HG02571 (cell line): Measurements from ENCODE around the gene MTUS2.

Experiments
- ATAC-seq: cut with Tn5 transposase; IDR thresholded peaks from one replicate; pipeline ENCODE4 v1.9.1; 2021; ENCODE audit warnings: mild to moderate bottlenecking, moderate library complexity; ENCODE audit not compliant: unreplicated experiment

MTUS2 gene

GRCh38 chr13:29474991-29475390 is 654.9 kb downstream of the MTUS2 start:
- no peak for ATAC-seq

GRCh38 chr13:29476046-29476445 is 655.9 kb downstream of the MTUS2 start:
- ATAC-seq, result no peak

DNA sequence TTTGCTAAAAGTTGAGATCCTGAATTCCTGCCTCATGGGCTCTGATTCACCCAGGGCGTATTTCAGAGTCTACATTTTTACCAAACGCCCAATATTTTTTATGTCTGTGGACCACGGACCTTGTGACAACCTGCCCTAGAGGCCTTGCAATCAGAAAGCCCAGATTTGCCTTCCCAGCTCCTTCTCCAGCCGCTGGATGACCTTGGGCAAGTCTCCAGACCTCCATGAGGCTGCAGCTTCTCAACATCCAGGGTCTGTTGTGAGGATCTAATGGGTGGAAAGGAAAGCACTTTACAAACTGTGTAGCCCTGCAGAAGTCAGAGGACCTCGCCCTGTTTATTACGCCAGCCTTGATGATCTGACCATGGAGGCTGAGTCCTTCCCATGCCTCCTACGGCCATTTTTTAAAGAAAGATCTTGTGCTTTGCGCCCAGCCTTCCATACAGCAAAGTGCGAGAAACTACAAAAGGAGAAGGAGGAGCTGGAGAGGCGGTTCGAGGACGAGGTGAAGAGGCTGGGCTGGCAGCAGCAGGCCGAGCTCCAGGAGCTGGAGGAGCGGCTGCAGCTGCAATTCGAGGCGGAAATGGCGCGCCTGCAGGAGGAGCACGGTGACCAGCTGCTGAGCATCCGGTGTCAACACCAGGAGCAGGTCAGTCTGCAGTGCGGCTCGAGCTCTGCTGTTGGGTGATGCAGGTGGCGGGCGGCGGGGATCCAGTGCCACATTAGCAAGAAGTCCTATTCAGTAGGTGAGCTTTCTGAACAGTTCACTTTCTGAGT is 659.8 kb downstream of the MTUS2 start:
- no peak for ATAC-seq

GRCh38 chr13:29480893-29481525 is 660.9 kb downstream of the MTUS2 start:
- ATAC-seq, result no peak

DNA sequence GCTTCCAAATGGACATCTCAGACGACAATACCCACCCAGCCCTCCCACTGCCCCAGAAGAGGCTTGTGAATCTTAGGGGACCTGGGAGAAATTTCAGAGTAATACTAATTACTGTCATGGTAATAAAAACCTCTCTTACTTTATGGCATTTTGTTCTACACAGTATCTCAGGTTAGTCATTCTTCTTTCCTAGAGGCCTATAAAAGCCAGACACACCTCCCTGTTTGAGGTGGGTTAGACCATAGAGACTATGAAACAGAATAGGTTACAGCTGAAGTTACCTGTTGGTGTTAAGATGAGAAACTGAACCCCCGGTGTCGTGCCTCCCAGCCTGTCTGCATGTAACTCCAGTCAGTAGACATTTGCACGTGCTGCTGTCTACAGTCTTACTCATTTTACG is 661.5 kb downstream of the MTUS2 start:
- ATAC-seq, result no peak

DNA sequence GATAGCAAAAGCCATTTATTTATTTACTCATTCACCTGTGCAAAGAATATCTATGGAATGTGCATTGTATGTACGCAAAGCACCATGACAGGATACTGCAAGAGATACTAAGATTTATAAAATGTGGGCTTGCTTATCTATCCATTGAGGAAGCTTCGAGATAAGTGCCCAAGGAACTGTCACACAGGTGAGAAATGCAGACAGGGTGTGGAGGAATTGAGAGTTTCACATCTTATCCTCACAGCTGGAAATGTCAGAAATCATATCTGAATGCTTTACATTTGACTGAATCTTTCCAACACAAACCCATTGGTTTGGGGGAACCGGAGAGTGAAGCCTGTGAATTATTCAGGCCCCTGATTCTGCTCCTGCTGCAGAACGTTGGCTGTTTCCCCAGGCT is 662.4 kb downstream of the MTUS2 start:
- ATAC-seq, result no peak

- ATAC-seq, result no peak
These were observed 663.1 kb downstream of the MTUS2 start for GRCh38 chr13:29483211-29483610.

GRCh38 chr13:29483623-29484022 is 663.5 kb downstream of the MTUS2 start:
- ATAC-seq, result no peak

GRCh38 chr13:29484236-29484635 is 664.1 kb downstream of the MTUS2 start:
- ATAC-seq, result no peak

- no peak for ATAC-seq
These were observed 664.7 kb downstream of the MTUS2 start for GRCh38 chr13:29484796-29485195.

GRCh38 chr13:29486551-29486950 is 666.4 kb downstream of the MTUS2 start:
- ATAC-seq, result no peak

- ATAC-seq, result no peak
These were observed 667.6 kb downstream of the MTUS2 start for GRCh38 chr13:29487466-29488454.

GRCh38 chr13:29489650-29490560 is 669.8 kb downstream of the MTUS2 start:
- ATAC-seq, result no peak

- ATAC-seq, result no peak
These were observed 670.4 kb downstream of the MTUS2 start for GRCh38 chr13:29490561-29490885.

- ATAC-seq, result no peak
These were observed 671.1 kb downstream of the MTUS2 start for GRCh38 chr13:29491248-29491647.

DNA sequence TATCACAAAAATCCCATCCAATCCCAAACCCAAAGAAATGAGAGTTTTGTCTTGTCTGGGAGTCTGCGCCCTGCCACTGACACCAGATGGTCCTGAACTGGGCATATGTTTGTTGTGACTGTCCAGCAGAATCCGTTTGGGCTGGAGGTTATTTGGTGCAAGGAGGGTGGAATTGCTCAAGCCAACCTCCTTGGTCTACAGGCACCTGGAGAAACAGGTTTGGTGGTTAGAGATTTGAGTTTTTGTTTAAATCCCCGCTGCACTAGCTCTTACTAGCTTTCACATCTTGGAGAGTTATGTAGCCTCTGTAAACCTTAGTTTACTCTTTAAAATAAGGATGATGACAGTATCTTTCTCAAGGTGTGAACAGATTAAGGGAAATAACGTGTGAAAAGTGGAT is 673.7 kb downstream of the MTUS2 start:
- no peak for ATAC-seq

- ATAC-seq, result no peak
These were observed 674.4 kb downstream of the MTUS2 start for GRCh38 chr13:29494520-29494919.

DNA sequence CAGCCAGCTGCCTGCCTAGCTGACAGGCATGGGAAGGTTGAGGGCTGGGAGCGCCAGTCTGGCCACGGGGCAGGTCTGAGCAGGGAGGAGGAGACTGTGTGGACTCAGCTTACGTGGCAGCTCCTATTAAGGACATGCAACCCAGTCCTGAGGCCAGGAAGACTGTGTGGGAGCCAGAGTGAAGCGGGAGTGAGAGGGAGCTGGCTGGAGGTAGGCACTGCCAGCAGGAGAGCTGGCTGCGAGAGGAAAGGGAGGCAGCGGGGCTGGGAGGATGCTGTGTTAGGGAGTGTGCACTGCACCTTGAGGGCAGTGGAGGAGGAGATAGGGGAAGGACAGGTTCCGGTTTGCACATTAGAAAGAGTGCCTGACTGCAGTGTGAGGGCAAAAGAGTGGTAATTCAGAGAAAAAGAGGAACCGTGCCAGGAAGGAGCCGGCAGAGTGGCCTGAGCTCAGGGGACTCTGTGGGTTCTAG is 676.1 kb downstream of the MTUS2 start:
- ATAC-seq, result no peak

DNA sequence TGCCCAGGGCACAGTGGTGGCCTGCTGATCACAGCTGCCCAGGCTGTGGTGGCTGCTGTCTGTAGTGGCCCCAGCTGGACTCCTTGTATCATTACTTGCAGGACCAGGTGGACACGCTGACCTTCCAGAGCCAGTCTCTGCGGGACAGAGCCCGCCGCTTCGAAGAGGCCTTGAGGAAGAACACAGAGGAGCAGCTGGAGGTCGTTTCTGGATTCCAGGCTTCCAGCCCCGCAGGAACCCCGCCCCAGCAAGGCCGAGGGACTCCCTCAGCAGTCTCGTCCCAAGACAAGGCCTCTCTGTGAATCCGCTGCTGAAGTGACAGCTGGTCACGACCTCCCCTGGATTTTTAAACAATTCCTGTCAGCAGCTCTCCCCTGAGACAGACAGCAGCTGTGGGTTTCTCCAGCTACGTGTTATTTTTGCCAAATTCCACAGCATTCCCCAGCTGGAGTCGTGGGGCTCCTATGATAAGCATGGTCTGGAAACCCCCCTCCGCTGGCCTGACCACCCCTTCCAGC is 677.1 kb downstream of the MTUS2 start:
- no peak for ATAC-seq

GRCh38 chr13:29498426-29499040 is 678.4 kb downstream of the MTUS2 start:
- ATAC-seq, result no peak
